NT2/D1 (cell line): Measurements from ENCODE around the gene MAP2K5.

Experiments used
- SUZ12 ChIP-seq: IDR thresholded peaks from 2 replicates; pipeline ENCODE4 v1.6.1; 2011; ENCODE audit not compliant: insufficient read length, insufficient read depth; ENCODE audit errors: extremely low read depth
- YY1 ChIP-seq: IDR thresholded peaks from 2 replicates; pipeline ENCODE4 v1.6.1; 2011; ENCODE audit not compliant: insufficient read length, insufficient read depth
- ZNF274 ChIP-seq: IDR thresholded peaks from 2 replicates; pipeline ENCODE4 v1.6.1; 2011; ENCODE audit warnings: mild to moderate bottlenecking, low read depth, low read length

DNA sequence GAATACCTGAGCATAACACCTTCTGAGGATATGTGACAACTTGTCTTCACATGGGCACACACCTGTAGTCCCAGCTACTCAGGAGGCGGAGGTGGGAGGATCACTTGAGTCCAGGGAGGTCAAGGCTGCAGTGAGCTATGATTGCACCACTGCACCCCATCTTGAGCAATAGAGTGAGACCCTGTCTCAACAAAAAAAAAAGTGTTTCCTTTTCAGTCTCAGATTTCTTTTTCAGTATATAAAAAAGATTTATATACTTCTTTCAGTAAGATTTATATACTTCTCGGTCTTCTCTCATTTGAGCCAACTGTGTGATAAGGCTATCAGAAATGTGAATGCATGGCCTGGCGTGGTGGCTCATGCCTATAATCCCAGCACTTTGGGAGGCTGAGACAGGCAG lies 197.9 kb downstream of the MAP2K5 start:
- no peak for TF ChIP-seq YY1
- TF ChIP-seq ZNF274: no peak
- TF ChIP-seq SUZ12: no peak
